Measurements from ENCODE around the gene HYAL1. TPM values are rescaled to one million over a fixed set of nuclear protein-coding genes. Genes with fewer than 3 reads are reported as not detected.

HYAL1 gene, protein sequence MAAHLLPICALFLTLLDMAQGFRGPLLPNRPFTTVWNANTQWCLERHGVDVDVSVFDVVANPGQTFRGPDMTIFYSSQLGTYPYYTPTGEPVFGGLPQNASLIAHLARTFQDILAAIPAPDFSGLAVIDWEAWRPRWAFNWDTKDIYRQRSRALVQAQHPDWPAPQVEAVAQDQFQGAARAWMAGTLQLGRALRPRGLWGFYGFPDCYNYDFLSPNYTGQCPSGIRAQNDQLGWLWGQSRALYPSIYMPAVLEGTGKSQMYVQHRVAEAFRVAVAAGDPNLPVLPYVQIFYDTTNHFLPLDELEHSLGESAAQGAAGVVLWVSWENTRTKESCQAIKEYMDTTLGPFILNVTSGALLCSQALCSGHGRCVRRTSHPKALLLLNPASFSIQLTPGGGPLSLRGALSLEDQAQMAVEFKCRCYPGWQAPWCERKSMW
- total RNA-seq: 2.8 TPM

DNA sequence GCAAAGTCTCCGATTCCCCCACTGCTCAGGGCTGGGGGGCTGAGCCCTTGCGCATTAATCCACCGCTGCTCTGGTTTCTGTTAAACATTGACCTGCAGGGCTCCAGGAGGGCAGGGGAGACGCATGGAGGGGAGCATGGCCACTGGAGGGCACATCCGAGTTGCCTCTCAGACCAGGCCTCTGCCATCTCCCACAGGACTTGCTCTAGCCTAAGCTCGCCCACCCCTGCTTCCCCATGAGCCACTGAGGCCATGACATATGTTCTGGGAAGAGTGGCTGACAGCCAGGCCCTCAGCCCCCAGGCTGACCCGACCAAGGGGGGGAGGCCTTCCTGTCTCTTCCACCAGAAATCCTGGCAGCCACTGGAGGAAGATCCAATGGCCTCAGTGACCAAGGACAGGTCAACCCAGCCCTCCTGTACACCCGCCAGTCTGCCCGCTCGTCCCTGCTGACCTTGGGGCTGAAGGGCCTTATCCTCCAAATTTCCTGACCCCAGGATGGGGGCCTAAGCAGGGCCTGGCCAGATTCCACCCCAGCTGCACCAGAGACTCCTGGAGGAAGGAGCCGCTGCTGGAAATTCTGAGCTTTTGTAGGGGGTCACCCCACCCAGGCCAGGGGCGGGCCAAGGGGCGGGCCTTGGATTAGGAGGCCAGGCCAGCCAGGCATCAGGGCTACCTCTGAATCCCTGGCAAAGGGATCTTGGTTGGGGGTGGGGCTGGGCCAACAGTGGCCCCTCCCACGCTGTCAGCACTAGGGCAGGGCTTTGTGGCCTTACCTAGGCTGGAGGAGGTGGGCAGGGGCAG lies at the start of gene HYAL1:
HYAL1 (minus strand) TSS at position 562 of the 803 bp plus-strand sequence. CDS start 618 bp downstream, outside the sequence.

DNA sequence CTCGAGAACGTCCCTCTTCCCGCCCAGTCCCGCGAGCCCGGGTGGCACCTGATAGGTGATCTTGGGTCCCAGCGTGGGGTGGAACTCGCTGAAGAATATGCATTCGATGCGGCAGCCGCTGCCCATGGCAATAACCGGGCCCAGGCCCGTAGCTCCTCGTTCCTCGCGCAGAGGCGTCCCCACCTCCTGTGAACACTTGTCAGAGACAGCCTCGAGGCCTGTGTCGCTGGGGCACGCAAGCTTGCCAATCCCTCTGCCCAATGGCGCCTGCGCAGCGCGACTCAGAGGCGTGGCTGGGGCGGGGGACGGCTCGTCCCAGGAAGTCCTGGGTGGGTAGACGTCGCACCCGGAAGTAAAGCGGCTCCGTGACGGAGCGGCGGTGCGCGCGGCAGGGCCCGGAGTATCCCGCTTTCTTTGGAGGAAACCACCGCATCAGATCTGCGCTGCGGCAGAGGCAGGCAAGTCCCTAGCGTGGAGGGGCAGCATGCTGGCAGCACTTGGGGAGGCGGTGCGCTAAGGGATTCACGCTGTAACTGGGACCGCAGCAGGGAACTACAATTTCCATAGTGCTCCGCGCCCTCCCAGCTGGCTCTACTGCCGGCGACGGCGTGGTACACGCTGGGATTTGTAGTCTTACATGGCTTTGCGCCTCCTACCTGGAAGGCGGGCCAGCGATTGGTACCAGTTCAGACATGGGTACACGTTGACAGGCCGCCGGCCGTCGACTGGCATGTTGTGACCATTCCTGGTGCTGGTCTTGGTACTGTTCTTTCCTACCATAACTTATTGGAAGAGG lies 47.4 kb upstream of the HYAL1 start, which contains the start of the genes CYB561D2 and NPRL2:
CYB561D2 (plus strand) TSS at position 336 of the 796 bp plus-strand sequence. CDS start 572 bp downstream, outside the sequence.
NPRL2 (minus strand) TSS at position 249 of the 796 bp plus-strand sequence; CDS start at position 126, 123 bp downstream.

DNA sequence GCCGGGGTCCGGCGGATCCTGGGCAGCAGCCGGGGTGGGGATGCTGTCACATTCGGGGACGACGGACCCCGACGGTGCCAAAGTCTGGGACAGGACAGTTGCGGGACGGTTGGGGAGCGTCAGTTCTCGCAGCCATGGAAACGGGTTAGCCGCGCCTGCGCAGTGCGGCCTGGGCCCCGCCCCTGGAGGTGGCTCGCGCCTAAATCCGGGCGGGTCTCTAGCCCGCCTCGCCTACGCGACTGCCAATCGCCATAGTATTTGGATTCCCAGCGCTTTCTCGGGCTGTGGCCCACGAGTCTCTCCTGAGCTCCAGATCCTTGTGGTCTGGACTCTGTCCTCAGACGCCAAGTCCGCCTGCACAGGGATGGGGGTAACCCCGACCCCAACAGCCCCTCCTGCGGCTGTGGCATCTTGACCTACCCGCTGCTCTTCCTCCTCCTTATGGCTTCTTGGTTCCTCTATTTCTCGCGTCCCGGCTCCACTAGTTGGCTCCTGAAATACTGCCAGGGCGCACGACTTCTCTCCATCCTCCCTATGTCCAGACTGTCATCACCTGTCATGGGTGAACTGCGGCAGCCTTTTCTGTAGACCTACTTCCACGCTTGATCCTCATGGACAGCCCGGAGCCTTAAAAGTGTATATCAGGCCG lies 42.3 kb upstream of the HYAL1 start, which contains the start of gene ZMYND10:
ZMYND10 (minus strand) TSS at position 147 of the 649 bp plus-strand sequence. CDS start 153 bp downstream, outside the sequence.

DNA sequence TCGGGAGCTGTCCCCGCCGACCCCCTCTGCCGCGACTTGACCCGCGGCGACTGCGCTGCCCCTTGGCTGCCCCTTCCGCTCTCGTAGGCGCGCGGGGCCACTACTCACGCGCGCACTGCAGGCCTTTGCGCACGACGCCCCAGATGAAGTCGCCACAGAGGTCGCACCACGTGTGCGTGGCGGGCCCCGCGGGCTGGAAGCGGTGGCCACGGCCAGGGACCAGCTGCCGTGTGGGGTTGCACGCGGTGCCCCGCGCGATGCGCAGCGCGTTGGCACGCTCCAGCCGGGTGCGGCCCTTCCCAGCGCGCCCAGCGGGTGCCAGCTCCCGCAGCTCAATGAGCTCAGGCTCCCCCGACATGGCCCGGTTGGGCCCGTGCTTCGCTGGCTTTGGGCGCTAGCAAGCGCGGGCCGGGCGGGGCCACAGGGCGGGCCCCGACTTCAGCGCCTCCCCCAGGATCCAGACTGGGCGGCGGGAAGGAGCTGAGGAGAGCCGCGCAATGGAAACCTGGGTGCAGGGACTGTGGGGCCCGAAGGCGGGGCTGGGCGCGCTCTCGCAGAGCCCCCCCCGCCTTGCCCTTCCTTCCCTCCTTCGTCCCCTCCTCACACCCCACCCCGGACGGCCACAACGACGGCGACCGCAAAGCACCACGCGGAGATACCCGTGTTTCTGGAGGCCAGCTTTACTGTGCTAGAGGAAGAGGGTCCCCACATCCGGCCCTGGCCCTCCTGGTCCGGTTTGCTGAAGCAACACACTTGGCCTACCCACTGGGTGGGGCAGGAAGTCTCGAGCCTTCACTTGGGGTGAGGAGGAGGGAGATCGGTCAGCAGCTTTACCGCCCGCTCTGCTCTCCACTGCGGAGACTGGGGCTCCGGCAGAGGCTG lies 37.3 kb upstream of the HYAL1 start, which contains the start of gene RASSF1:
RASSF1 (minus strand) TSS at position 389 of the 882 bp plus-strand sequence; CDS start at position 358, 31 bp downstream.

DNA sequence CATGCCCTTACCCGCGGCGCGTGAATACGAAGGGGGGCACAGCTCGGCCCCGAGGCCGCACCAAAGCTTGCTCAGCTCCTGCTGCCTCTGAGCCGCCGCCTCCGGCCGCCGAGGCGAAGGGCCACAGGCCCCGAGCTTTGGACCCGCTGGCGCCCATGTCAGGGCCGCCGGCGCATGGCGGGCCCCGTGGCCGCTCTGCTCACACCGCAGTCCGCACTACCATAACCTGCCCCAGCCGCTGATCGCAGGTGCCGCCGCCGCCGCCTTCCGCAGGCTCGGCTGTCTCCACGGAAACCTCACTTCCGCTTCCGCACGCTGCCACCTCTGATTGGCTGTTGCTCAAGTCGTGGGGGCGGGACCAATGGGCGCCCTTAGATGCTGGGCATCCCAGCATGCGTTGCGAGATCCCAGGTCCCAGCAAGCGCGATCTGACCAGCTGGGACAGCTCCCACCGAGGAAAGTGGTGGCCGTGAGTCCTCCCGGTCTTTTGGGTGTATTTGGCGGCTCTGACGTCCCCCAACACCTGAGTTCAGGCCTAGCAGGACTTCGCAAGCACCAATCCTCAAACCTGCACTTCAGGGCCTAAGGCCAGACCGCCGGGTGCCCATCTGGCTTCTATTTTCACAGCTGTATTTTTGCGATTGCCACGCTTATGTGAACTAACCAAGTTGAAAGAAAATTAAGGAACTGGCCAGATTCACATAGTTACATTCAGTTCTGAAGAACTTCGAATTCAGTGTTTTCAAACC lies 24.7 kb upstream of the HYAL1 start, which contains the start of gene TUSC2:
TUSC2 (minus strand) TSS at position 281 of the 749 bp plus-strand sequence; CDS start at position 157, 124 bp downstream.

DNA sequence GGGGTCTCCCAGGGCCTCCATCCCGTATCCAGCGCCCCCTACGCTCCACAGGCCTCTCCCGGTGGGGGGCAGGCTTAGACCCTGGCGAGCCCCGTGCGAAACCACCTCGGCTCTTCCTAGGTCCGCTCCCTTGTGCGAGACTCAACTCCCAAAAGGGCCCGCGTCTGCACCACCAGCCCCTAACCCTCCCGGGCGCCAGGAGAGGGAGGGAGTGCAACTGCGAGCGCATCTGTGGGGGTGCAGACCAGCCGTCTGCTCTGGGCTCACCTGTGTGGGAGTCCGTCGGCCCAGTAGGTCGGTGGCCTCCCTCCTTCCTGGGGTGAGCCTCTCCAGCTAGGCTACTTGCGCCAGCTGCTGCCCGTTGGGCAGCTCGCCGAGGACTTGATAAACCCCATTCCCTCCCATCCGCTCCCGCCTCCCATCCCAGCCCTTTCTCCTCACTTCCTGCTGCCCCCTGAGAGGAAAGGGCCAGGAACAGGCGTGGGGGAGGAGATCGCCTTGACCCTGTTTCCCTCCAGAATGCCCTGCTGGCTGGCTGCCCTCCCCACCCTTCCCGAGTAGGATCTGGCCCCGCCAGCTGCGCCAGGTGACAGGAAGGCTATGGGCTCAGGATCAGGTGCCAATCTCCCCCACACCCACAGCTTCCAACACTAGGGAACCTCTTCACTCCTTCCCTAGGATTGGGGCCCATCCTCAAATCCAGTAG lies 19.2 kb upstream of the HYAL1 start, which contains the start of gene HYAL2:
HYAL2 (minus strand) TSS at position 360 of the 706 bp plus-strand sequence. CDS start 2,256 bp downstream, outside the sequence.

DNA sequence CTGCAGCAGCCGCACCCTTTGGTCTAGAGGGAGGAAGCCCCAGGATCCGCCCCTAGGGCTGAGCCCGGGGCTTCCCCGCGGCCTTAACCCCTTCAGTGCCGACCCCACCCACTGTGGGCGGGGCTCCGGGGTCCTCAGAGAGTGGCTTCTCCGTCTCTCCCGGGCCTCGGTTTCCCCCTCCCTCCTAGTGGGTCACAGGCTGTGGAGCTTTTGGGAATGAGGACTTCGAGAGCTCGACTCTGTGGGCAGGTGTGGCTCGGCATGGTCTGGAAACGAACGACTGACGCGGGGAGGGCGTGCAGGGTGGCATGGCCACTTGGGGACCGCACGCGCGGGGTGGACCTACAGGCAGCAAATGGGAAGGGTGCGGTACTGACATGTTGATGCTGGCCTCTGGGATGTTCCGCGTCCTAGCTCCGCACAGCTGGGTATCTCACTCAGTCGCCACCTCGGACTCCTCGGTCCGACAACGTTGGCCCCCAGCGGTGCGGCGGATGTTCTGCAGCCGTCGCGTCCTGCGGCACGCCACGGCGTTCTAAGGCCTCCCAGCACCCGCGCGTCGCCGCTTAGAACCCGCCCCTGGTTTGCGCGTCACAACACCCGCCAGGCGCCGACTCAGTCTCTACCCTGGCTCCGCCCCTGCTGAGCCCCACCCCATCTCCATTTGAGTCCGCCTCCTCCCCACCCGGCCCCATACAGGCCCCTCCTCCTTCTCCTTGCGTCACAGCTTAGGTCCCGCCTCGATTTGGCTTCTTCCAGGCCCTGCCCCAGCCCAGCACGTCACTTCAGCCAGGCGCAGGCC lies 4.3 kb downstream of the HYAL1 start, which contains the start of the genes HYAL3 and NAA80:
HYAL3 (minus strand) TSS at position 570 of the 802 bp plus-strand sequence. CDS start 3,803 bp downstream, outside the sequence.
NAA80 (minus strand) TSS at position 570 of the 802 bp plus-strand sequence. CDS start 1,942 bp downstream, outside the sequence.

DNA sequence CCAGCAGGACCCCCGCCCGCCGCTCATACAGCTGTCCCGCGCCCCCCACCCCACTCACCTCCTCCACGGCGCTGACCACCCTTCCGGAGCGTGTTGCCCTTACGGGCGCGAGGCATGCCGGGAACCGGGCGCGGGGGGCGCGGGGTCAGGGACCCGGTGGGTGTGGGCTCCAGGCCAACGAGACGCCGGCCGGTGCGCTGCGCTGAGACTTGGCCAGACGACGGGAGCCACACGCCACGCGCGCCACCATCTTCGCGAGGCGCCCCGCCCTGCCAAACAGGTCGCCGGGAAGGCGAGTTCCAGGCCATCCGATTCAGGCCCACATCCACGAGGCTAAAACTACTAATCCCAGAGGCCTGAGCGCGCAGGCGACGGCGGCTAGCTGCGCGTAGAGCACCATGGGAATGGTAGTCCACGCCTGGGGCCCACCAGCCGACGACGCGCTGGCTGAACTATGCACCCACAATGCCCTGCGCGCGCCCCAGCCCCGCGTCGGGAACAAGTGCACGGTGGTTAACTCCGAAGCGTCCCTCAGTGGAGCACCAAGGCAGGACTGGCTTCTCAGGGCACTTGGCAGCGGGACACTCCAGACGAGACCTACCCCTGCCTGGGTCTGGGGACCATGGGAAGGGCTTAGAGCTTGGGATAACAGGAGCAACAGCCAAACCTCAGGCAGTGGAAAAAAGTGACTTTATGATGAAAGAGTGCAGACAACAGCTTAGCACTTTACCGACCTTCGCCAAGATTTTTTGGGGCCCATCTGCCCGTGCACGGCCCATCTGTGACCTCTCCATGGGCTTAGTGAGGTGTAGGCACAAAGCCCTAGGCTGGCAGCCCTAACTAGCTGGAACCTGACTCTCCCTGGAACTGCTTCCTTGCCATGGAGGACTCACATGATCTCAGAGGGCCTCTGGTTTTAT lies 11.0 kb downstream of the HYAL1 start, which contains the start of gene IFRD2:
IFRD2 (minus strand) TSS at position 271 of the 920 bp plus-strand sequence; CDS start at position 116, 155 bp downstream.

DNA sequence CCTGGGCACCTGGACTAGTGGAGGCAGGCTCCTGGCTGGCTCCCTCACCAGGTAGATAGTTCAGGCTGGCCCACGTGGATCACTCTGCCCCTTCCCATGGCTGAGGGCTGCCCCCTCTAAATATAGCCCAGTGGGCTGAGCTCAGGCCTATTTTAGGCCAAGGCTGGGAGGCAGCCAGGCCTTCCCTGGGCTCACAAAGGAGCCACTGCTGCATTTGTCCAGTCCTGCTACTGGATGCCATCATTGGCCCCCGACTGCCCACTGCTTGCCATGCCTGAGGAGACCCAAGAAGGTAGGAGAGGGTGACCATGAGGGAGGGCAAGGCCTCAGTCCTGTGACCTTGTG lies 24.5 kb downstream of the HYAL1 start, which contains the start of gene LSMEM2:
LSMEM2 (plus strand) TSS at position 208 of the 345 bp plus-strand sequence; CDS start at position 235, 27 bp downstream.

DNA sequence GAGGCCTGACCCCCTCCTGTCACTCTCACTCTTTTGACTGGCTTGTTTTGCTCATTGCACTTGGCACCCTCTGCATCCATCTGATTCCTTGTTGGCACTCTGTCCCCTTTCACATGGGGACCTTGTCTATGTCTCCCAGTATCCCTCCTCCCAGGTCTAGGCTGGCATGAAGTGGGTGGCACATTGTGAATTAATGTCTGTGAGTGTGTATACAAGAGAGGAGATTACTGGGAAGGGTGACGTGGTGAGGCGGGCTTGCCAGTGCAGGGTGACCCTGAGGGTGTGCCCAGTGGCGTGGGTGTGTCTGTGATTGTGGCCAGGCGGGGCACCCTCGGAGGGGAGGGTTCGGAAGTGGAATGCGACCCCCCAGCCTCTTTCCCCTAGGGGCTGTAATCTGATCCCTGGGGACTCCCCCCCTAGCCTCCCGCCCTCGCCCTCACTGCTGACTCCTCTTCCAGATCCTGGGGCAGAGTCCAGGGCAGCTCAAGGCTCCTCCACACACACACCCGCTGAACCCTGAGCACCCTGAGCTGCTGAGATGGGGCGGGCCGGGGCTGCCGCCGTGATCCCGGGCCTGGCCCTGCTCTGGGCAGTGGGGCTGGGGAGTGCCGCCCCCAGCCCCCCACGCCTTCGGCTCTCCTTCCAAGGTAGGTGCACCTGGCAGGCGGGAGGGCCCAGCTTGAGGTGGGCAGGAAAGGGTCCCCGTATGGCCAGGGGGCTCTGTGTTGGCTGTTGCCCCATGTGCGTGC lies 34.5 kb downstream of the HYAL1 start, which contains the start of gene SEMA3B:
SEMA3B (plus strand) TSS at position 445 of the 749 bp plus-strand sequence; CDS start at position 539, 94 bp downstream.

Other genes starting within 250 kb of the HYAL1 start
- 503 TPM for gene RBM5, start 214.7 kb downstream of the HYAL1 start, total RNA-seq
- gene SEMA3F, start 148.2 kb downstream of the HYAL1 start, total RNA-seq: 11.3 TPM
- gene GNAT1, start 112.0 kb downstream of the HYAL1 start, total RNA-seq: not detected
- gene SLC38A3, start 98.3 kb downstream of the HYAL1 start, total RNA-seq: 8.1 TPM
- gene GNAI2, start 67.4 kb downstream of the HYAL1 start, total RNA-seq: 120 TPM
- 5.3 TPM for gene SEMA3B, start 34.4 kb downstream of the HYAL1 start, total RNA-seq
- not detected for gene LSMEM2, start 24.5 kb downstream of the HYAL1 start, total RNA-seq
- 28.2 TPM for gene IFRD2, start 11.1 kb downstream of the HYAL1 start, total RNA-seq
- 5.6 TPM for gene HYAL3, start 4.2 kb downstream of the HYAL1 start, total RNA-seq
- gene NAA80, start 4.2 kb downstream of the HYAL1 start, total RNA-seq: 10.3 TPM
- gene HYAL2, start 19.2 kb upstream of the HYAL1 start, total RNA-seq: 41.6 TPM
- 10.6 TPM for gene TUSC2, start 24.6 kb upstream of the HYAL1 start, total RNA-seq
- 14.1 TPM for gene RASSF1, start 37.3 kb upstream of the HYAL1 start, total RNA-seq
- gene ZMYND10, start 42.2 kb upstream of the HYAL1 start, total RNA-seq: 3.4 TPM
- 33.5 TPM for gene NPRL2, start 47.2 kb upstream of the HYAL1 start, total RNA-seq
- 17.8 TPM for gene CYB561D2, start 47.3 kb upstream of the HYAL1 start, total RNA-seq
- 21.3 TPM for gene TMEM115, start 55.9 kb upstream of the HYAL1 start, total RNA-seq
- gene CACNA2D2, start 200.1 kb upstream of the HYAL1 start, total RNA-seq: 4.1 TPM